Upper lobe of left lung (tissue), 4 donors: ENCODE data around the gene FASTK.

Experiments used
- CTCF ChIP-seq, 6 experiments: fragments of 450-650 bp in 4 of 6; fragments of 200-600 bp in 2 of 6; sonication (generic) in 2 of 6; IDR thresholded peaks; one replicate each; pipeline ENCODE4 v1.5.1; 2016 to 2019; ENCODE audit warnings: antibody characterized with exemption in 6 of 6
- POLR2A ChIP-seq, 4 donors: fragments of 450-650 bp; IDR thresholded peaks; one replicate each; pipeline ENCODE4 v1.5.1; 2016 to 2017; ENCODE audit warnings: antibody characterized with exemption in 4 of 4, mild to moderate bottlenecking in 2 of 4
- POLR2AphosphoS5 ChIP-seq, 2 donors: sonication (generic); formaldehyde crosslinking; IDR thresholded peaks; one replicate each; pipeline ENCODE4 v1.5.1; 2017; ENCODE audit warnings: antibody characterized with exemption in 2 of 2

DNA sequence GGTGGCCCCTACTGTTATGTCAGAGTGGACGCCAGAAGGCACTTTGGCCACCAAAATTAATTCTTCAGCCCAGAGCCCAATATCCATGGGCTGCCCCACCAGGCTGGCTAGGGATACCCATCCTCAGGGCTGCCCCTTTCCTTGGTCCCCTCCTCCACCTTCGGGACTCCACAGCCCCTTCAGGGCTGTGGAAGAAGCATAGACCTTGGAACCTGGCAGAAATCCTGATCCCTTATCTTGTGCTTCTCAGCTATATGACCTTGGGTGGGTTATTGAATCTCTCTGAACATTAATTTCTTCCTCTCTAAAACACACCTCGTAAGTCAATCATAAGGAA, 3.2 kb upstream of the FASTK start:
- no peak for TF ChIP-seq CTCF (IDR thresholded peaks at IDR 0.05)
- no peak for TF ChIP-seq POLR2A (IDR thresholded peaks at IDR 0.05)
- TF ChIP-seq POLR2AphosphoS5 (IDR thresholded peaks at IDR 0.05): no peak
